HUDEP-2 (cell line): ENCODE data around the gene DRC3.
"Not testable (repeated sequence)": the region's sequence is repeated elsewhere in the genome, so short reads cannot be mapped to it uniquely, and the experiment has no call there.

Experiments
- DNase-seq, 76 experiments: peaks; one replicate each; lab custom pipeline; 2025; ENCODE audit not compliant: unreplicated experiment in 76 of 76; lab: John Stamatoyannopoulos, UW

DRC3 gene

GRCh38 chr17:17972126-17972951 lies at the start of gene DRC3, which contains the start of gene TOM1L2:
Gene DRC3, plus strand, starts transcription at chr17:17972862. Its CDS starts 4,737 bp downstream, at chr17:17977599.
Gene TOM1L2, minus strand, starts transcription at chr17:17972400. Its CDS starts 87 bp downstream, at chr17:17972313.
- DNase-seq: peak in 75 of 76 experiments; percentile 62 to 100 (median 99)

GRCh38 chr17:17924131-17924856 lies 48.4 kb upstream of the DRC3 start:
- DNase-seq: no peak

GRCh38 chr17:17924857-17925250 lies 47.8 kb upstream of the DRC3 start:
- DNase-seq: peak in 2 of 76 experiments; percentile 9 to 12

- DNase-seq: no peak
These were observed 46.6 kb upstream of the DRC3 start for GRCh38 chr17:17926036-17926435.

- DNase-seq: no peak
These were observed 45.7 kb upstream of the DRC3 start for GRCh38 chr17:17926840-17927449.

GRCh38 chr17:17928398-17929287 lies 44.0 kb upstream of the DRC3 start:
- DNase-seq: no peak

GRCh38 chr17:17929655-17930380 lies 42.8 kb upstream of the DRC3 start:
- DNase-seq: no peak

- no peak for DNase-seq
These were observed 42.0 kb upstream of the DRC3 start for GRCh38 chr17:17930674-17931073.

- no peak for DNase-seq
These were observed 41.5 kb upstream of the DRC3 start for GRCh38 chr17:17931159-17931558.

- DNase-seq: no peak
These were observed 38.9 kb upstream of the DRC3 start for GRCh38 chr17:17933775-17934174.

GRCh38 chr17:17934214-17934613 lies 38.4 kb upstream of the DRC3 start:
- DNase-seq: no peak

- no peak for DNase-seq
These were observed 37.9 kb upstream of the DRC3 start for GRCh38 chr17:17934806-17935205.

GRCh38 chr17:17935321-17936271 lies 37.1 kb upstream of the DRC3 start:
- no peak for DNase-seq

- no peak for DNase-seq
These were observed 35.3 kb upstream of the DRC3 start for GRCh38 chr17:17937201-17937853.

- no peak for DNase-seq
These were observed 34.7 kb upstream of the DRC3 start for GRCh38 chr17:17937958-17938357.

GRCh38 chr17:17938388-17939107 lies 34.1 kb upstream of the DRC3 start:
- DNase-seq: no peak

GRCh38 chr17:17939941-17940340 lies 32.7 kb upstream of the DRC3 start:
- not testable (repeated sequence) for DNase-seq
